ENCODE measurements around the gene PEX19. TPM values are rescaled to one million over a fixed set of nuclear protein-coding genes. Genes with fewer than 3 reads are reported as not detected.

PEX19 gene
- total and polyA plus RNA-seq, 5 donors from 2014 or later = 44.4 to 61.5 (median 56.2) TPM

- Mint-ChIP-seq H3K27ac (peak overlapping the region in 1 of 3 donors; percentile 47), H3K9me3 (no peaks in the 10 kb centered on the region), H3K4me3 (no peak overlapping the region), H3K36me3 (peaks cover 68% of the 10 kb centered on the region), H3K4me1 (peaks cover 0 to 12% (median 2%) of the 10 kb centered on the region in 4 donors), H3K27me3 (no peaks in the 10 kb centered on the region)
- H3K27me3 ChIP-seq (ENCODE audit: control insufficient read depth, insufficient read depth, low read length) = no peaks in the 10 kb centered on the region
- ATAC-seq (ENCODE audit: low read depth in 2 of 2) = no peak
- H3K4me3 ChIP-seq (ENCODE audit: low read depth, low read length) = no peak overlapping the region
- no peaks in the 10 kb centered on the region for H3K4me1 ChIP-seq (ENCODE audit: control insufficient read depth, insufficient read depth, low read length, poor library complexity, severe bottlenecking)
- no peak for DNase-seq
- peaks cover 93% of the 10 kb centered on the region for H3K36me3 ChIP-seq (ENCODE audit: control insufficient read depth, insufficient read depth, low read length)
- no peaks in the 10 kb centered on the region for H3K9me3 ChIP-seq (ENCODE audit: control insufficient read depth in 2 of 2, low read length in 2 of 2)
- no peak overlapping the region for H3K27ac ChIP-seq (ENCODE audit: insufficient read depth, low read length, poor library complexity, severe bottlenecking)
These were observed 24.6 kb upstream of the PEX19 start for GRCh38 chr1:160309571-160309970.

GRCh38 chr1:160309185-160309557, 24.2 kb upstream of the PEX19 start:
- DNase-seq (no peak), ATAC-seq (ENCODE audit: low read depth in 2 of 2) (no peak)
- H3K27ac ChIP-seq (ENCODE audit: insufficient read depth, low read length, poor library complexity, severe bottlenecking) = no peak overlapping the region
- Mint-ChIP-seq H3K4me3 (no peak overlapping the region), H3K27me3 (no peaks in the 10 kb centered on the region), H3K9me3 (no peaks in the 10 kb centered on the region), H3K27ac (peak overlapping the region in 1 of 3 donors; percentile 47), H3K36me3 (peaks cover 67% of the 10 kb centered on the region), H3K4me1 (peaks cover 0 to 12% (median 2%) of the 10 kb centered on the region in 4 donors)
- no peak overlapping the region for H3K4me3 ChIP-seq (ENCODE audit: low read depth, low read length)
- H3K9me3 ChIP-seq (ENCODE audit: control insufficient read depth in 2 of 2, low read length in 2 of 2) = no peaks in the 10 kb centered on the region
- no peaks in the 10 kb centered on the region for H3K4me1 ChIP-seq (ENCODE audit: control insufficient read depth, insufficient read depth, low read length, poor library complexity, severe bottlenecking)
- H3K27me3 ChIP-seq (ENCODE audit: control insufficient read depth, insufficient read depth, low read length) = no peaks in the 10 kb centered on the region
- peaks cover 93% of the 10 kb centered on the region for H3K36me3 ChIP-seq (ENCODE audit: control insufficient read depth, insufficient read depth, low read length)

GRCh38 chr1:160308451-160309184, 23.7 kb upstream of the PEX19 start:
- H3K4me3 Mint-ChIP-seq = no peak overlapping the region
- no peaks in the 10 kb centered on the region for H3K27me3 Mint-ChIP-seq
- peak overlapping the region in 2 of 3 donors; percentile 14 to 49 for H3K27ac Mint-ChIP-seq

GRCh38 chr1:160307118-160307791, 22.3 kb upstream of the PEX19 start:
- H3K36me3 Mint-ChIP-seq = peaks cover 60% of the 10 kb centered on the region
- no peak overlapping the region for H3K27ac Mint-ChIP-seq
- H3K4me1 Mint-ChIP-seq = peaks cover 0 to 10% (median 0%) of the 10 kb centered on the region in 4 donors
- H3K9me3 ChIP-seq (ENCODE audit: control insufficient read depth in 2 of 2, low read length in 2 of 2) = no peaks in the 10 kb centered on the region
- peaks cover 90% of the 10 kb centered on the region for H3K36me3 ChIP-seq (ENCODE audit: control insufficient read depth, insufficient read depth, low read length)
- H3K4me1 ChIP-seq (ENCODE audit: control insufficient read depth, insufficient read depth, low read length, poor library complexity, severe bottlenecking) = no peaks in the 10 kb centered on the region
- no peak overlapping the region for H3K4me3 ChIP-seq (ENCODE audit: low read depth, low read length)
- H3K27me3 Mint-ChIP-seq = no peaks in the 10 kb centered on the region
- no peaks in the 10 kb centered on the region for H3K9me3 Mint-ChIP-seq
- DNase-seq = no peak
- no peaks in the 10 kb centered on the region for H3K27me3 ChIP-seq (ENCODE audit: control insufficient read depth, insufficient read depth, low read length)
- no peak overlapping the region for H3K27ac ChIP-seq (ENCODE audit: insufficient read depth, low read length, poor library complexity, severe bottlenecking)
- H3K4me3 Mint-ChIP-seq = no peak overlapping the region
- no peak for ATAC-seq (ENCODE audit: low read depth in 2 of 2)

More at GRCh38 chr1:160308451-160309184, 23.7 kb upstream of the PEX19 start:
- Histone ChIP-seq H3K27ac (ENCODE audit: insufficient read depth, low read length, poor library complexity, severe bottlenecking) (no peak overlapping the region), H3K9me3 (ENCODE audit: control insufficient read depth in 2 of 2, low read length in 2 of 2) (no peaks in the 10 kb centered on the region), H3K4me3 (ENCODE audit: low read depth, low read length) (no peak overlapping the region), H3K4me1 (ENCODE audit: control insufficient read depth, insufficient read depth, low read length, poor library complexity, severe bottlenecking) (no peaks in the 10 kb centered on the region), H3K27me3 (ENCODE audit: control insufficient read depth, insufficient read depth, low read length) (no peaks in the 10 kb centered on the region), H3K36me3 (ENCODE audit: control insufficient read depth, insufficient read depth, low read length) (peaks cover 93% of the 10 kb centered on the region)
- H3K4me1 Mint-ChIP-seq = peaks cover 0 to 12% (median under 1%) of the 10 kb centered on the region in 4 donors
- H3K9me3 Mint-ChIP-seq = no peaks in the 10 kb centered on the region
- H3K36me3 Mint-ChIP-seq = peaks cover 62% of the 10 kb centered on the region
- ATAC-seq (ENCODE audit: low read depth in 2 of 2) (no peak), DNase-seq (no peak)

DNA sequence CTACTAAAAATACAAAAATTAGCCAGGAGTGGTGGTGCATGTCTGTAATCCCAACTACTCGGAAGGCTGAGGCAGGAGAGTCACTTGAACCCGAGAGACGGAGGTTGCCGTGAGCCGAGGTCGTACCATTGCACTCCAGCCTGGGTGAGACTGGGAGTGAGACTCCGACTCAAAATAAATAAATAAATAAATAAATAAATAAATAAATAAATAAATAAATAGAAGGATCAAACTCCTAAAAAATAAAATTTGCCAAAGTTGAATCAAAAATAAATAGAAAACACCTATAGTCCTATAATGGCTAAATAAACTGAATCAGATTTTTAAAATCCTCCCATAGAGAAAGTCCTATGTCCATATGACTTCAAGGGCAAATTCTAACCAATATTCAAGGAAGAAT, 15.2 kb upstream of the PEX19 start:
- no peak overlapping the region for H3K27ac Mint-ChIP-seq
- Histone ChIP-seq H3K27ac (ENCODE audit: insufficient read depth, low read length, poor library complexity, severe bottlenecking) (no peak overlapping the region), H3K9me3 (ENCODE audit: control insufficient read depth in 2 of 2, low read length in 2 of 2) (no peaks in the 10 kb centered on the region), H3K4me1 (ENCODE audit: control insufficient read depth, insufficient read depth, low read length, poor library complexity, severe bottlenecking) (no peaks in the 10 kb centered on the region), H3K4me3 (ENCODE audit: low read depth, low read length) (no peak overlapping the region), H3K27me3 (ENCODE audit: control insufficient read depth, insufficient read depth, low read length) (no peaks in the 10 kb centered on the region), H3K36me3 (ENCODE audit: control insufficient read depth, insufficient read depth, low read length) (peaks cover 87% of the 10 kb centered on the region)
- peaks cover 0 to 4% (median 0%) of the 10 kb centered on the region in 4 donors for H3K4me1 Mint-ChIP-seq
- DNase-seq = no peak
- no peak for ATAC-seq (ENCODE audit: low read depth in 2 of 2)
- no peaks in the 10 kb centered on the region for H3K27me3 Mint-ChIP-seq
- H3K9me3 Mint-ChIP-seq = no peaks in the 10 kb centered on the region
- H3K36me3 Mint-ChIP-seq = peaks cover 53% of the 10 kb centered on the region
- no peak overlapping the region for H3K4me3 Mint-ChIP-seq

DNA sequence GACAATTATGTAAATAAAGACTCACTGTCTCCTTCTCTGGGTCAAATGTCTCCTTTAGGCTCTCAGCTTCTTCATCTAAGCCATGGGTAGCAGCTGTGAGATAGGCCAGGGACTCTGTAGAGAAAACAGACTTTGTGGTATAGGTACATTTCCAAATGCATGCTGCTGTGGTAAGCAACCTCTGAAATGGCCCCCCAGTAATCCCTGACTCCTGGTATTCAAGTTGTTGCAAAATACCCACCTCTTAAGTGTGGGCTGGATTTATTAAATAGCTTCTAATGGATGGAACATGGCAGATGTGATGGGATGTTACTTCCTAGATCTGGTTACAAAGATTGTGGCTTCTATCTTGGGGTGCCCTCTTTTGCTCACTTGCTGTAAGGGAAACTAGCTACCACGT, 11.1 kb upstream of the PEX19 start:
- no peak for ATAC-seq (ENCODE audit: low read depth in 2 of 2)
- no peak overlapping the region for H3K27ac Mint-ChIP-seq
- no peak for DNase-seq
- peaks cover 2% of the 10 kb centered on the region for H3K4me1 ChIP-seq (ENCODE audit: control insufficient read depth, insufficient read depth, low read length, poor library complexity, severe bottlenecking)
- H3K4me3 Mint-ChIP-seq = no peak overlapping the region
- H3K27me3 Mint-ChIP-seq = no peaks in the 10 kb centered on the region
- H3K4me3 ChIP-seq (ENCODE audit: low read depth, low read length) = no peak overlapping the region
- peaks cover 3 to 12% (median 5%) of the 10 kb centered on the region in 4 donors for H3K4me1 Mint-ChIP-seq
- H3K9me3 ChIP-seq (ENCODE audit: control insufficient read depth in 2 of 2, low read length in 2 of 2) = no peaks in the 10 kb centered on the region
- no peaks in the 10 kb centered on the region for H3K27me3 ChIP-seq (ENCODE audit: control insufficient read depth, insufficient read depth, low read length)
- no peak overlapping the region for H3K27ac ChIP-seq (ENCODE audit: insufficient read depth, low read length, poor library complexity, severe bottlenecking)
- peaks cover 76% of the 10 kb centered on the region for H3K36me3 Mint-ChIP-seq
- peaks cover 98% of the 10 kb centered on the region for H3K36me3 ChIP-seq (ENCODE audit: control insufficient read depth, insufficient read depth, low read length)
- H3K9me3 Mint-ChIP-seq = no peaks in the 10 kb centered on the region

DNA sequence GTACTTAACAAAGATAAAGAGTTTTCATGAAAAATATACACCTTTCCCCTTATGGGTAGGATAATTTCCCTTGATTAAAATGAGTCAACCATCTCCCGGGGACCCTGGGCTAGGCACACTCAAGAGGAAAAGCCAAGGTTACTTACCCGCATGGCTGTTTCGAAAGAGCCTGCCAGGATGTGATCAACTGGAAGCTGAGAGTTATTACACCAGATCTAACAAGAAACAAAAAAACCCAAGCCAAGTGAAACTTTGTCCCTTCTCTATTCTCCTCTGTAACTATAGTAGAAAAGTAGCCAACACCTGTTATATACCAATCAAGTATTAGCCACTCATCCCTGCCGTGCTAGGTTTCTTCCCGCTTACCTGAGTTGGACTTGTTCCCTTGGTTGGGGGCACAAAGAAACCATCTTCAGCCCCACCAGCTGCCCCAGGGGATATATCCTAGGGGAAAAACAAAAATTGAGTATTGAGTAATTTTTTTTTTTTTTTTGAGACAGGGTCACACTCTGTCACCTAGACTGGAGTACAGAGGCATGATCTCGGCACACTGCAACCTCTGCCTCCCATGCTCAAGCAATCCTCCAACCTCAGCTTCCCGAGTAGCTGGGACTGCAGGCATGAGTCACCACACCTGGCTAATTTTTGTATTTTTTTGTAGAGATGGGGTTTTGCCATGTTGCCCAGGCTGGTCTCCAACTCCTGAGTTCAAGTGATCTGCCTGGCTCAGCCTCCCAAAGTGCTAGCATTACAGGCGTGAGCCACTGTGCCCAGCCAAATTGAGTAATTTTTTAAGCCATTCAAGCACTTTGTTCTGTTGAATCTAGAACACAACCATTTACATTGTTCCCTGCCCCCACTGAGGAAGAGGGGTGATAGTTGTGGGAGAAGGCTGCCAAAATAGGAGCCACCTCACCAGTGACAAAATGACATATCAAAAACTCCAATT, 8.4 kb upstream of the PEX19 start:
- H3K36me3 Mint-ChIP-seq = peaks cover 73% of the 10 kb centered on the region

More for the DNA sequence above, 8.4 kb upstream of the PEX19 start:
- peak overlapping the region in 1 of 3 donors; percentile 47 for H3K27ac Mint-ChIP-seq
- Histone ChIP-seq H3K4me1 (ENCODE audit: control insufficient read depth, insufficient read depth, low read length, poor library complexity, severe bottlenecking) (peaks cover 3% of the 10 kb centered on the region), H3K36me3 (ENCODE audit: control insufficient read depth, insufficient read depth, low read length) (peaks cover 96% of the 10 kb centered on the region), H3K4me3 (ENCODE audit: low read depth, low read length) (no peak overlapping the region), H3K27ac (ENCODE audit: insufficient read depth, low read length, poor library complexity, severe bottlenecking) (no peak overlapping the region), H3K27me3 (ENCODE audit: control insufficient read depth, insufficient read depth, low read length) (no peaks in the 10 kb centered on the region), H3K9me3 (ENCODE audit: control insufficient read depth in 2 of 2, low read length in 2 of 2) (no peaks in the 10 kb centered on the region)
- ATAC-seq (ENCODE audit: low read depth in 2 of 2) (no peak), DNase-seq (no peak)
- H3K27me3 Mint-ChIP-seq = no peaks in the 10 kb centered on the region
- no peak overlapping the region for H3K4me3 Mint-ChIP-seq
- no peaks in the 10 kb centered on the region for H3K9me3 Mint-ChIP-seq
- peaks cover 3 to 12% (median 5%) of the 10 kb centered on the region in 4 donors for H3K4me1 Mint-ChIP-seq
